ENCODE data around the gene POP4. TPM values are rescaled to one million over a fixed set of nuclear protein-coding genes. Genes with fewer than 3 reads are reported as not detected.

The POP4 gene
- total RNA-seq, 1 donor from 2014 or later = 37.9 TPM

DNA sequence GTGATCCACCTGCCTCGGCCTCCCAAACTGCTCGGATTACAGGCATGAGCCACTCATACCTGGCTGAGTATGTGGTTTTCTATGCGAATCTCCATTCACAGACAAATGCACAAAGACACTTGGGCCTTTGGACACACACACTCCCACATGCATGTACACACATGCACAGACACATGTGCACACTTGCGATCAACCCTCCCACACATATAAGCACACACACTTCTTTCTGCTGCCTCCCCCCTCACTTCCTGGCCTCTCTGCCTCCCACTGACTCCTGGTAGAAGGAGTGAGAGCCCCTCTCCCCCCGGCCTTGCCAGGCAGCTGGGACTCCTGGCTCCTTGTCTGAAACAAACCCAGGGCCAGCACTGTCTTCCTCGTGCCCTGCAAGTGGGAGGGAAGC lies 29.9 kb downstream of the POP4 start:
- Mint-ChIP-seq H3K9me3 (ENCODE audit: unreplicated experiment) (peaks cover 2% of the 10 kb centered on the region), H3K36me3 (ENCODE audit: unreplicated experiment) (no peaks in the 10 kb centered on the region)
- no peak for DNase-seq

DNA sequence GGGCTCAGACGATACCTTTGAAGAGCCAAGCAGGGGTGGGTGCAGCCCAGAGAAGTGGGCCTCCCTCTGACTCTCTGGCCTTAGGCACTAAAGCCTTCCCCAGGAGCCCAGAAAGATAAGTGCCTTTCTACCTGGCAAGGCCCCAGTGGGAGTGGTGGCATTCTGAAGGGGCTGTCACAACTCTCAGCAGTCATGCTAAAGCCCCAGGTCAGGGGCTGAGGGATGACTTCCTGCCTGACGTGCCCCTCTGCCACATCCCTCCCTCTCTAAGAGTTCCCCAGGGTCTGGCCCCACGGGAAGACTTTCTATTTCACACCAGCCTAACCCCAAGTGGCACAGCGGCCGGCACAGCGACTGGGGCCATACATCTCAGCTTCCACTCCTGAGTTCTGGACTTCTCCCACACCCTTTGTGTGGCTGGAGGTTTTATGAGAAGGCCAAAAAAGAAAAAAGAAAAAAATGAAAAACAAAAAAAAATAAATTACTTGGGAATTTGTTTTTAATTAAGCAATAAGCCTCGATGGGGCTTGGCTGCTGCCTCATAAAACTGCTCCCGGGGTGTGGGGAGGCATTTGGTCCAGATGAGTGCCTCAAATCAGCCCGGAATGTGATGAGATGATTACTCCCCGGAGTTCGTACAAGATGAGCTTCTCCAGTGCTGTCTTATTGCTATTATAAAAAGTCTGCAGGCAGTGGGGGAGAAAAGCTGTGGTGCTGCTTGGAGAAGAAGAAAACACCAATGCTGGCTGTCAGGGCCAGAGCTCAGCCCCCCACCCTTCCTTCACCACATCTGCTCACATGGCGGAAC lies 30.7 kb downstream of the POP4 start:
- Mint-ChIP-seq H3K9me3 (ENCODE audit: unreplicated experiment) (peaks cover 2% of the 10 kb centered on the region), H3K4me1 (ENCODE audit: low read depth, unreplicated experiment) (no peaks in the 10 kb centered on the region), H3K4me3 (ENCODE audit: unreplicated experiment) (no peak overlapping the region), H3K27me3 (ENCODE audit: unreplicated experiment) (peaks cover 4% of the 10 kb centered on the region), H3K27ac (ENCODE audit: unreplicated experiment) (no peak overlapping the region), H3K36me3 (ENCODE audit: unreplicated experiment) (no peaks in the 10 kb centered on the region)
- no peak for TF ChIP-seq CTCF (IDR thresholded peaks at IDR 0.05; ENCODE audit: partially characterized antibody, unreplicated experiment)
- no peak for DNase-seq

More for the DNA sequence above, 29.9 kb downstream of the POP4 start:
- TF ChIP-seq CTCF (IDR thresholded peaks at IDR 0.05; ENCODE audit: partially characterized antibody, unreplicated experiment) = no peak
- Mint-ChIP-seq H3K4me3 (ENCODE audit: unreplicated experiment) (no peak overlapping the region), H3K27me3 (ENCODE audit: unreplicated experiment) (peaks cover 4% of the 10 kb centered on the region), H3K27ac (ENCODE audit: unreplicated experiment) (no peak overlapping the region), H3K4me1 (ENCODE audit: low read depth, unreplicated experiment) (no peaks in the 10 kb centered on the region)

DNA sequence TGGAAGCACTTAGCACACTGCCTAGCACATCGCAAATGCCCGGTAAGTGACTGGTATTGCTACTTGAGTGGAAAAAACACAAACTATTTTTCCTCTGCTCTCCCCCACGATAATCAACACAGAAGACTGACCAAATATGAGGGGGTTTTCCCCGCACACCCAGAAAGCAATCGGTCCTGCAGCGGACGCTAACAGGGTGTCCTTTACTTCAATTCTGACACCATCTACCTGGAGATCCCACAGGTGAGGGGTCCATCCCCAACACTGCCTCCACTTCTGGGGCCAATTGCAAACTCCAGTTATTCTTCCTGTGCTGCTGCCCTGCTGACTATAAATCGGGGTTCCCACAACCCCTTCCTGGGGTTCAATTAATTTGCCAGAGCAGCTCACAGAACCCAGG lies 33.0 kb downstream of the POP4 start:
- no peak for TF ChIP-seq CTCF (IDR thresholded peaks at IDR 0.05; ENCODE audit: partially characterized antibody, unreplicated experiment)
- Mint-ChIP-seq H3K9me3 (ENCODE audit: unreplicated experiment) (peaks cover 2% of the 10 kb centered on the region), H3K4me1 (ENCODE audit: low read depth, unreplicated experiment) (no peaks in the 10 kb centered on the region), H3K27ac (ENCODE audit: unreplicated experiment) (no peak overlapping the region), H3K27me3 (ENCODE audit: unreplicated experiment) (peaks cover 4% of the 10 kb centered on the region), H3K4me3 (ENCODE audit: unreplicated experiment) (no peak overlapping the region), H3K36me3 (ENCODE audit: unreplicated experiment) (no peaks in the 10 kb centered on the region)
- DNase-seq = no peak

GRCh38 chr19:29640231-29640630 lies 34.1 kb downstream of the POP4 start:
- no peak overlapping the region for H3K27ac Mint-ChIP-seq (ENCODE audit: unreplicated experiment)
- peaks cover 4% of the 10 kb centered on the region for H3K27me3 Mint-ChIP-seq (ENCODE audit: unreplicated experiment)
- no peak for TF ChIP-seq CTCF (IDR thresholded peaks at IDR 0.05; ENCODE audit: partially characterized antibody, unreplicated experiment)
- H3K4me1 Mint-ChIP-seq (ENCODE audit: low read depth, unreplicated experiment) = no peaks in the 10 kb centered on the region
- no peak for DNase-seq
- H3K36me3 Mint-ChIP-seq (ENCODE audit: unreplicated experiment) = no peaks in the 10 kb centered on the region
- H3K4me3 Mint-ChIP-seq (ENCODE audit: unreplicated experiment) = no peak overlapping the region
- peaks cover 2% of the 10 kb centered on the region for H3K9me3 Mint-ChIP-seq (ENCODE audit: unreplicated experiment)

DNA sequence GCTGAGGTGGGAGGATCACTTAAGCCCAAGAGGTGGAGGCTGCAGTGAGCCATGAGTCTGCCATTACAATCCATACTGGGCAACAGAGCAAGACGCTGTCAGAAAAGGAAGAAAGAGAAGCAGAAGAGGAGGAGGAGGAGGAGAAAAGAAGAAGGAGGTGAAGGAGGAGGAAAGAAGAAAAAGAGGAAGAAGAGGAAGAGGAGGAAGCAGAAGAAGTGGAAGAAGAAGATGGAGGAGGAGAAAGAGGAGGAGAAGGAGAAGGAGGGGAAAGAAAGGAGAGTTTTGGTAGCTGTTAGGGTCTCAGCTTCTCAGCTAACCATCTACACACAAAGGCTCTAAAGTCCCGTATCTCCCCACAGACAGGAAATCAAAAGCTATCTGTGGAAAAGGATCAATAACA lies 35.5 kb downstream of the POP4 start:
- no peak for TF ChIP-seq CTCF (IDR thresholded peaks at IDR 0.05; ENCODE audit: partially characterized antibody, unreplicated experiment)
- DNase-seq = no peak
- Mint-ChIP-seq H3K27ac (ENCODE audit: unreplicated experiment) (no peak overlapping the region), H3K36me3 (ENCODE audit: unreplicated experiment) (no peaks in the 10 kb centered on the region), H3K9me3 (ENCODE audit: unreplicated experiment) (peaks cover 2% of the 10 kb centered on the region), H3K4me1 (ENCODE audit: low read depth, unreplicated experiment) (no peaks in the 10 kb centered on the region), H3K27me3 (ENCODE audit: unreplicated experiment) (peaks cover 1% of the 10 kb centered on the region), H3K4me3 (ENCODE audit: unreplicated experiment) (no peak overlapping the region)
